Measurements from ENCODE around the gene ANO1.

DNA sequence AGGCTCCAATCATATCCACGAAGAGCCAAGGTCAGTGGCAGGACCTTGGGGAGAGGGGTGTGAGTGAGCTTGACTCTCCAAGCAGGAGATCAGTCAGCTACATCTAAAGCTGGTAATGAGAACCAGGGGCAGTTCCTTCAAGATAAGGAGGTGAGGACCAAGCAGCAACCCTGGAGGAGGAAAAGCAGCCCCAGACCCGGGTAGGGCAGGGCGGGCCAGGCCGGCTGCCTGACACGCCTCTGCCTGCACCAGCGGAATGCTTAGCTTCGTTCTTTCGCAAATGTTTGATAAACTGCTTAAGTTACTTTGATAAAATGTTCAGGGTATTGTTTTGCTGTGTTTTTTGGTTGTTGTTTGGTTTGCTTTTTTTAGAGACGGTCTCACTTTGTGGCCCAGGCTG is 106.3 kb downstream of the ANO1 start:
- TF ChIP-seq, protein P1, sequence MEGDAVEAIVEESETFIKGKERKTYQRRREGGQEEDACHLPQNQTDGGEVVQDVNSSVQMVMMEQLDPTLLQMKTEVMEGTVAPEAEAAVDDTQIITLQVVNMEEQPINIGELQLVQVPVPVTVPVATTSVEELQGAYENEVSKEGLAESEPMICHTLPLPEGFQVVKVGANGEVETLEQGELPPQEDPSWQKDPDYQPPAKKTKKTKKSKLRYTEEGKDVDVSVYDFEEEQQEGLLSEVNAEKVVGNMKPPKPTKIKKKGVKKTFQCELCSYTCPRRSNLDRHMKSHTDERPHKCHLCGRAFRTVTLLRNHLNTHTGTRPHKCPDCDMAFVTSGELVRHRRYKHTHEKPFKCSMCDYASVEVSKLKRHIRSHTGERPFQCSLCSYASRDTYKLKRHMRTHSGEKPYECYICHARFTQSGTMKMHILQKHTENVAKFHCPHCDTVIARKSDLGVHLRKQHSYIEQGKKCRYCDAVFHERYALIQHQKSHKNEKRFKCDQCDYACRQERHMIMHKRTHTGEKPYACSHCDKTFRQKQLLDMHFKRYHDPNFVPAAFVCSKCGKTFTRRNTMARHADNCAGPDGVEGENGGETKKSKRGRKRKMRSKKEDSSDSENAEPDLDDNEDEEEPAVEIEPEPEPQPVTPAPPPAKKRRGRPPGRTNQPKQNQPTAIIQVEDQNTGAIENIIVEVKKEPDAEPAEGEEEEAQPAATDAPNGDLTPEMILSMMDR (IDR thresholded peaks at IDR 0.05; ENCODE audit: low read depth, low read length) = no peak
- TF ChIP-seq EZH2phosphoT487 (IDR thresholded peaks at IDR 0.05; ENCODE audit: low read depth) = no peak

Data from OCI-LY3 (cell line).